ENCODE results near the gene HBZ.
"Not testable (repeated sequence)": the region's sequence is repeated elsewhere in the genome, so short reads cannot be mapped to it uniquely, and the experiment has no call there.

The HBZ gene

GRCh38 chr16:138049-138417 is 14.4 kb upstream of the HBZ start:
- no peak for DNase-seq

GRCh38 chr16:140175-140857 is 12.1 kb upstream of the HBZ start:
- DNase-seq: no peak

GRCh38 chr16:142405-142967 is 10.0 kb upstream of the HBZ start:
- no peak for DNase-seq

GRCh38 chr16:143047-143446 is 9.4 kb upstream of the HBZ start:
- no peak for DNase-seq

GRCh38 chr16:143456-143855 is 9.0 kb upstream of the HBZ start:
- no peak for DNase-seq

- DNase-seq: no peak
These were observed 7.6 kb upstream of the HBZ start for GRCh38 chr16:144797-145252.

- no peak for DNase-seq
These were observed 5.8 kb upstream of the HBZ start for GRCh38 chr16:146646-147045.

- no peak for DNase-seq
These were observed 3.3 kb upstream of the HBZ start for GRCh38 chr16:149024-149660.

- not testable (repeated sequence) for DNase-seq
These were observed 681 bp downstream of the HBZ start for GRCh38 chr16:153129-153521.

- not testable (repeated sequence) for DNase-seq
These were observed 1.2 kb downstream of the HBZ start for GRCh38 chr16:153550-154216.

- no peak for DNase-seq
These were observed 2.0 kb downstream of the HBZ start for GRCh38 chr16:154217-155030.

- no peak for DNase-seq
These were observed 2.6 kb downstream of the HBZ start for GRCh38 chr16:155031-155398.

GRCh38 chr16:159136-159849 is 6.8 kb downstream of the HBZ start:
- no peak for DNase-seq

GRCh38 chr16:160242-160641 is 7.8 kb downstream of the HBZ start:
- DNase-seq: not testable (repeated sequence)

- no peak for DNase-seq
These were observed 8.3 kb downstream of the HBZ start for GRCh38 chr16:160691-161190.

- DNase-seq: no peak
These were observed 10.0 kb downstream of the HBZ start for GRCh38 chr16:162271-162991.

GRCh38 chr16:163139-163538 is 10.7 kb downstream of the HBZ start:
- not testable (repeated sequence) for DNase-seq

- DNase-seq: not testable (repeated sequence)
These were observed 11.3 kb downstream of the HBZ start for GRCh38 chr16:163696-164095.

- not testable (repeated sequence) for DNase-seq
These were observed 11.8 kb downstream of the HBZ start for GRCh38 chr16:164134-164823.

- no peak for DNase-seq
These were observed 12.5 kb downstream of the HBZ start for GRCh38 chr16:164827-165538.

Measured in GF-D8 (cell line).